A673 (cell line): ENCODE data around the gene ETV3.

Source experiments
- EZH2 ChIP-seq: fragments of 200-600 bp; sonication (generic); IDR thresholded peaks from 2 replicates; pipeline ENCODE4 v1.6.1; 2017; ENCODE audit warnings: borderline replicate concordance, low read depth, mild to moderate bottlenecking, mixed read lengths, antibody characterized with exemption, low read length; ENCODE audit not compliant: poor library complexity, severe bottlenecking
- TF ChIP-seq, protein P1 (sequence below): fragments of 300-800, 200-600 bp; sonication (generic); conservative IDR thresholded peaks from 2 replicates; pipeline ENCODE4 v1.5.1; 2017; ENCODE audit warnings: low read depth, mild to moderate bottlenecking, antibody characterized with exemption, low read length, moderate library complexity, mixed read lengths

DNA sequence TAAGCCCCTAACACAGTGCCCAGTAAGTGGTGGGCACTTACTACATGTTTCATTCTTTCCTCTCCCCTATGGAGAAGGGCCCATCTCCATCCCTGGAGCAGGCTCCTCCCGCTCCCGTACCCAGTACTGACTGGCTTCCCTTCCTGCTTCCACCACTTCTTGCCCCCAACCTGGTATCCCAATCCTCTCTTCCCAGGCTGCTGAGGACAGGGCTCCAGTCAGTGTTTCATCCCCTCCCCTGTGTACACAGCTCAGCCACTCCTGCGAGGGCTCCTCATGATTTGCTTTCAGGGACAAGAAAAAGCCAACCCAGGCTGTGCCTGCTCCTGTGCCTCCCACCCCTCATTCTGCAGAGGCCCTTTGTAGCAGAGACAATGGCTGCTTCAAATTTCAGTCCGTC lies 20.8 kb upstream of the ETV3 start:
- TF ChIP-seq, protein P1, sequence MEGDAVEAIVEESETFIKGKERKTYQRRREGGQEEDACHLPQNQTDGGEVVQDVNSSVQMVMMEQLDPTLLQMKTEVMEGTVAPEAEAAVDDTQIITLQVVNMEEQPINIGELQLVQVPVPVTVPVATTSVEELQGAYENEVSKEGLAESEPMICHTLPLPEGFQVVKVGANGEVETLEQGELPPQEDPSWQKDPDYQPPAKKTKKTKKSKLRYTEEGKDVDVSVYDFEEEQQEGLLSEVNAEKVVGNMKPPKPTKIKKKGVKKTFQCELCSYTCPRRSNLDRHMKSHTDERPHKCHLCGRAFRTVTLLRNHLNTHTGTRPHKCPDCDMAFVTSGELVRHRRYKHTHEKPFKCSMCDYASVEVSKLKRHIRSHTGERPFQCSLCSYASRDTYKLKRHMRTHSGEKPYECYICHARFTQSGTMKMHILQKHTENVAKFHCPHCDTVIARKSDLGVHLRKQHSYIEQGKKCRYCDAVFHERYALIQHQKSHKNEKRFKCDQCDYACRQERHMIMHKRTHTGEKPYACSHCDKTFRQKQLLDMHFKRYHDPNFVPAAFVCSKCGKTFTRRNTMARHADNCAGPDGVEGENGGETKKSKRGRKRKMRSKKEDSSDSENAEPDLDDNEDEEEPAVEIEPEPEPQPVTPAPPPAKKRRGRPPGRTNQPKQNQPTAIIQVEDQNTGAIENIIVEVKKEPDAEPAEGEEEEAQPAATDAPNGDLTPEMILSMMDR: no peak
- TF ChIP-seq EZH2: no peak
